DOHH2 (cell line): ENCODE results near the gene CAPZA2.

ENCODE experiments used
- EZH2phosphoT487 ChIP-seq: fragments of 200-600 bp; sonication (generic); IDR thresholded peaks from 2 replicates; pipeline ENCODE4 v1.6.1; 2017; ENCODE audit warnings: borderline replicate concordance, mild to moderate bottlenecking, antibody characterized with exemption, low read length, moderate library complexity, mixed read lengths
- TF ChIP-seq, protein P1 (sequence below): fragments of 200-600 bp; sonication (generic); IDR thresholded peaks from one replicate; pipeline ENCODE4 v1.5.1; 2014; ENCODE audit warnings: antibody characterized with exemption, mild to moderate bottlenecking, low read depth, low read length; ENCODE audit not compliant: poor library complexity, severe bottlenecking

DNA sequence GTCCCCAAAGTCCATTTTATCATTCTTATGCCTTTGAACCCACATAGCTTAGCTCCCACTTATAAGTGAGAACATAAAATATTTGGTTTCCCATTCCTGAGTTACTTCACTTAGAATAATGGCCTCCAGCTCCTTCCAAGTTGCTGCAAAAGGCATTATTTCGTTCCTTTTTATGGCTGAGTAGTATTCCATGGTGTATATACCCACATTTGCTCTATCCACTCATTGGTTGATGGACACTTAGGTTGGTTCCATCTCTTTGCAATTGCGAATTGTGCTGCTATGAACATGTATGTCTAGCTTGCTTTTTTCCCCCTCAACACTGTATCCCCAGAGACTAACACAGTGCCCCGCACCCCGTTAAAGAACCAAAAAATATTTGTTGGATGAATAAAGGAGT lies 670 bp upstream of the CAPZA2 start:
- no peak for TF ChIP-seq EZH2phosphoT487
- TF ChIP-seq, protein P1, sequence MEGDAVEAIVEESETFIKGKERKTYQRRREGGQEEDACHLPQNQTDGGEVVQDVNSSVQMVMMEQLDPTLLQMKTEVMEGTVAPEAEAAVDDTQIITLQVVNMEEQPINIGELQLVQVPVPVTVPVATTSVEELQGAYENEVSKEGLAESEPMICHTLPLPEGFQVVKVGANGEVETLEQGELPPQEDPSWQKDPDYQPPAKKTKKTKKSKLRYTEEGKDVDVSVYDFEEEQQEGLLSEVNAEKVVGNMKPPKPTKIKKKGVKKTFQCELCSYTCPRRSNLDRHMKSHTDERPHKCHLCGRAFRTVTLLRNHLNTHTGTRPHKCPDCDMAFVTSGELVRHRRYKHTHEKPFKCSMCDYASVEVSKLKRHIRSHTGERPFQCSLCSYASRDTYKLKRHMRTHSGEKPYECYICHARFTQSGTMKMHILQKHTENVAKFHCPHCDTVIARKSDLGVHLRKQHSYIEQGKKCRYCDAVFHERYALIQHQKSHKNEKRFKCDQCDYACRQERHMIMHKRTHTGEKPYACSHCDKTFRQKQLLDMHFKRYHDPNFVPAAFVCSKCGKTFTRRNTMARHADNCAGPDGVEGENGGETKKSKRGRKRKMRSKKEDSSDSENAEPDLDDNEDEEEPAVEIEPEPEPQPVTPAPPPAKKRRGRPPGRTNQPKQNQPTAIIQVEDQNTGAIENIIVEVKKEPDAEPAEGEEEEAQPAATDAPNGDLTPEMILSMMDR, result no peak
